Lung (tissue), 12 donors: ENCODE data around the gene SWSAP1. TPM values are rescaled to one million over a fixed set of nuclear protein-coding genes. Genes with fewer than 3 reads are reported as not detected.
"Not testable (repeated sequence)": the region's sequence is repeated elsewhere in the genome, so short reads cannot be mapped to it uniquely, and the experiment has no call there.

Experiments used
- ATAC-seq: fragments of 200-7000 bp; cut with Tn5 transposase; one replicate; pipeline ENCODE4 v1.9.1; 2020; ENCODE audit warnings: moderate number of reproducible peaks; ENCODE audit not compliant: insufficient read depth, low FRiP score
- DNase-seq, 3 donors: peaks; one replicate each; pipeline ENCODE4 v3.0.0-alpha.2; 2013 to 2017
- H3K27ac ChIP-seq, 2 donors: one replicate each; pipeline ENCODE4 v1.5.1; 2013; ENCODE audit warnings: mild to moderate bottlenecking in 2 of 2, moderate library complexity in 2 of 2, control low read depth in 1 of 2, inconsistent platforms in 1 of 2, low read depth in 1 of 2, low read length in 1 of 2
- H3K27me3 ChIP-seq, 3 donors: one replicate each; pipeline ENCODE4 v1.5.1; 2013; ENCODE audit warnings: low read length in 2 of 3; ENCODE audit not compliant: control insufficient read depth in 3 of 3, insufficient read depth in 3 of 3
- H3K36me3 ChIP-seq, 4 donors: one replicate each; pipeline ENCODE4 v1.5.1; 2013; ENCODE audit warnings: low read length in 4 of 4, mild to moderate bottlenecking in 1 of 4, moderate library complexity in 1 of 4; ENCODE audit not compliant: control insufficient read depth in 4 of 4, insufficient read depth in 4 of 4
- H3K4me1 ChIP-seq, 5 donors: one replicate each; pipeline ENCODE4 v1.5.1; 2013; ENCODE audit warnings: low read length in 5 of 5, mild to moderate bottlenecking in 2 of 5, moderate library complexity in 1 of 5; ENCODE audit not compliant: control insufficient read depth in 5 of 5, insufficient read depth in 5 of 5
- H3K4me3 ChIP-seq: one replicate; pipeline ENCODE4 v1.5.1; 2013; ENCODE audit warnings: mild to moderate bottlenecking, control low read depth, moderate library complexity
- H3K9ac ChIP-seq, 2 donors: one replicate each; pipeline ENCODE4 v1.5.1; 2013; ENCODE audit warnings: low read length in 2 of 2, control low read depth in 1 of 2; ENCODE audit not compliant: insufficient read depth in 1 of 2
- H3K9me3 ChIP-seq, 4 donors: one replicate each; pipeline ENCODE4 v1.5.1; 2013; ENCODE audit warnings: low read length in 3 of 4, mild to moderate bottlenecking in 1 of 4, moderate library complexity in 1 of 4; ENCODE audit not compliant: control insufficient read depth in 4 of 4, insufficient read depth in 3 of 4
- WGBS, 2 donors: extraction: QIAGEN DNeasy Blood & Tissue Kit; methylation state at CpG; one replicate each; pipeline ENCODE4 v1.1.7; 2013; 5-methylcytosine and 5-hydroxymethylcytosine counted together
- polyA plus RNA-seq, 2 donors: library from polyadenylated mRNA; stranded (reverse); fragments of 200-250 nt; gene quantifications; one replicate each; pipeline ENCODE4 v1.2.1, GENCODE V29; 2013
- total RNA-seq, 2 donors: library from RNA; depleted of rRNA in 1 of 2; stranded (reverse); fragments of >200 nt in 1 of 2; gene quantifications; one replicate each; pipeline ENCODE4 v1.2.1, GENCODE V29; 2014 to 2021
- TF ChIP-seq, protein P1 (sequence below): IDR thresholded peaks from 2 replicates; pipeline ENCODE4 v1.5.1; 2012; ENCODE audit warnings: mild to moderate bottlenecking; ENCODE audit errors: control extremely low read depth, extremely low read depth
- donor health status: control.
- donor health status: control.
- donor health status: Bipolar disorder and iron deficiency.
- donor health status: healthy.
- donor health status: DM: yes; HTN: yes; CAD: no.

The SWSAP1 gene
- total and polyA plus RNA-seq, 4 donors, result 1.1 to 4.1 (median 3.8) TPM

DNA sequence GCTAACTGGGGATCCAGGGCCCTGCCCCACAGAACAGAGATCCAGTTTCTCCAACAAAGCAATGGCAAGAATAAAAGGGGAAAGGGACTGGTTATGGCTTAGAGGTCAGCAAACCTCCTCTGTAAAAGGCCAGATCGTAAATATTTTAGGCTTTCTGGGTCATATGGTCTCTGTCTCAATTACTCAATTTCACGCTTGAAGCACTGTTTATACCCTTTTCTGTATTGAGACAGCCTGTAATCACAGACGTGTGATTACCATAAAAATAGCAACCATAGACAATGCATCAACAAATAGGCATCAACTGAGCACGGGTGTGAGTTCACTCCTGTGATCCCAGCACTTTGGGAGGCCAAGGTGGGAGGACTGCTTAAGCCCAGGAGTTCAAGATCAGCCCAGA, 44.3 kb upstream of the SWSAP1 start:
- Histone ChIP-seq H3K4me3 (no peak overlapping the region), H3K4me1 (no peaks in the 10 kb centered on the region), H3K27ac (no peak overlapping the region), H3K36me3 (peaks cover 7 to 32% (median 18%) of the 10 kb centered on the region in 4 donors), H3K27me3 (no peaks in the 10 kb centered on the region), H3K9me3 (no peaks in the 10 kb centered on the region), H3K9ac (no peak overlapping the region)
- ATAC-seq, result no peak
- TF ChIP-seq, protein P1, sequence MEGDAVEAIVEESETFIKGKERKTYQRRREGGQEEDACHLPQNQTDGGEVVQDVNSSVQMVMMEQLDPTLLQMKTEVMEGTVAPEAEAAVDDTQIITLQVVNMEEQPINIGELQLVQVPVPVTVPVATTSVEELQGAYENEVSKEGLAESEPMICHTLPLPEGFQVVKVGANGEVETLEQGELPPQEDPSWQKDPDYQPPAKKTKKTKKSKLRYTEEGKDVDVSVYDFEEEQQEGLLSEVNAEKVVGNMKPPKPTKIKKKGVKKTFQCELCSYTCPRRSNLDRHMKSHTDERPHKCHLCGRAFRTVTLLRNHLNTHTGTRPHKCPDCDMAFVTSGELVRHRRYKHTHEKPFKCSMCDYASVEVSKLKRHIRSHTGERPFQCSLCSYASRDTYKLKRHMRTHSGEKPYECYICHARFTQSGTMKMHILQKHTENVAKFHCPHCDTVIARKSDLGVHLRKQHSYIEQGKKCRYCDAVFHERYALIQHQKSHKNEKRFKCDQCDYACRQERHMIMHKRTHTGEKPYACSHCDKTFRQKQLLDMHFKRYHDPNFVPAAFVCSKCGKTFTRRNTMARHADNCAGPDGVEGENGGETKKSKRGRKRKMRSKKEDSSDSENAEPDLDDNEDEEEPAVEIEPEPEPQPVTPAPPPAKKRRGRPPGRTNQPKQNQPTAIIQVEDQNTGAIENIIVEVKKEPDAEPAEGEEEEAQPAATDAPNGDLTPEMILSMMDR, result no peak
- WGBS, 2 donors, result 73 to 80% methylated on average over 4 of the region's 4 CpGs
- DNase-seq, result no peak

DNA sequence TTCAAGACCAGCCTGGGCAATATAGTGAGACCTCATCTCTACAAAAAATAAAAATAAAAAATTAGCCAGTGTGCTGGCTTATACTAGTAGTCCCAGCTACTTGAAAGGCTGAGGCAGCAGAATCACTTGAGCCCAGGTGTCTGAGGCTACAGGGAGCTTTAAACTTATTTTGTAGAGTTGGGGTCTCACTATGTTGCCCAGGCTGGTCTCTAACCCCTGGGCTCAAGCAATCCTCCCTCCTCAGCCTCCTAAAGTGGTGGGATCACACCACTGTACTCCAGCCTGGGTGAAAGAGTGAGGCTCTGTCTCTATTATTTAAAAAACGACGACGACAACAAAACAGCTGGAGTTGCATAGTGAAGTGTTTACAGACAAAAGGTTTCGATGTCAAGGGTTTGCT, 43.0 kb upstream of the SWSAP1 start:
- Histone ChIP-seq H3K9ac (no peak overlapping the region), H3K27ac (no peak overlapping the region), H3K4me1 (no peaks in the 10 kb centered on the region), H3K36me3 (peaks cover 7 to 41% (median 28%) of the 10 kb centered on the region in 4 donors), H3K27me3 (no peaks in the 10 kb centered on the region), H3K9me3 (peaks cover 0 to 2% (median 0%) of the 10 kb centered on the region in 4 donors), H3K4me3 (no peak overlapping the region)
- no peak for DNase-seq
- TF ChIP-seq, protein P1, result no peak
- ATAC-seq, result no peak
- 59 to 69% methylated on average over 4 of the region's 4 CpGs for WGBS, 2 donors

- Histone ChIP-seq H3K36me3 (peaks cover 7 to 37% (median 27%) of the 10 kb centered on the region in 4 donors), H3K4me1 (no peaks in the 10 kb centered on the region), H3K9ac (no peak overlapping the region), H3K27ac (no peak overlapping the region), H3K27me3 (no peaks in the 10 kb centered on the region), H3K9me3 (peaks cover 0 to 2% (median 0%) of the 10 kb centered on the region in 4 donors), H3K4me3 (no peak overlapping the region)
- ATAC-seq, result no peak
- no peak for DNase-seq
- 95 to 99% methylated on average over 5 of the region's 5 CpGs for WGBS, 2 donors
- TF ChIP-seq, protein P1, result no peak
Measured at GRCh38 chr19:11332822-11333221, 41.6 kb upstream of the SWSAP1 start.

DNA sequence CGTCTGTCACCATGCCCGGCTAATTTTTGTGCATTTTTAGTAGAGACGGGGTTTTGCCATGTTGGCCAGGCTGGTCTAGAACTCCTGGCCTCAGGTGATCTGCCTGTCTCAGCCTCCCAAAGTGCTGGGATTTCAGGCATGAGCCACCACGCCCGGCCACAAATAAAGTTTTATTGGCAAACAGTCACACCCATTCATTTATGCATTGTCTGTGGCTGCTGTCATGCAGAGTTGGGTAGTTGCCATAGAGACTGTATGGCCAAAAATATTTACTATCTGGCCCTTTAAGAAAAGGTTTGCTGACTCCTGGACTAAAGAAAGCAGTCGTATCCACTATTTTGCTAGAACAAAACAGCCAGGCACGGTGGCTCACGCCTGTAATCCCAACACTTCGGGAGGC, 40.6 kb upstream of the SWSAP1 start:
- H3K4me3 ChIP-seq, H3K9ac ChIP-seq, ATAC-seq, H3K27me3 ChIP-seq, H3K4me1 ChIP-seq, H3K9me3 ChIP-seq, DNase-seq, H3K27ac ChIP-seq: not testable (repeated sequence)
- peaks cover 7 to 35% (median 27%) of the 10 kb centered on the region in 4 donors for H3K36me3 ChIP-seq
- WGBS, 2 donors, result 91 to 93% methylated on average over 9 of the region's 9 CpGs
